Measurements from ENCODE around the gene RPL21. TPM values are rescaled to one million over a fixed set of nuclear protein-coding genes. Genes with fewer than 3 reads are reported as not detected.

Gene RPL21
- polyA plus RNA-seq, 1 donor (not counting 4 experiments of a cell fraction or from before 2014, with no cell fraction given) = 1,751 TPM

- no peak overlapping the region for H2AFZ ChIP-seq (ENCODE audit: control insufficient read depth, low read length)
- H3K4me1 ChIP-seq (ENCODE audit: control insufficient read depth, extremely low read depth, insufficient read depth, low read length) = peaks cover 2% of the 10 kb centered on the region
- no peak overlapping the region for H3K27ac ChIP-seq (ENCODE audit: control insufficient read depth, insufficient read depth, low read length)
- dilution Hi-C loops (cut with MboI; ENCODE audit: extremely low pct_ligation_motif_present, low sequenced_read_pairs) = no loop called here
- TF ChIP-seq, protein P1, sequence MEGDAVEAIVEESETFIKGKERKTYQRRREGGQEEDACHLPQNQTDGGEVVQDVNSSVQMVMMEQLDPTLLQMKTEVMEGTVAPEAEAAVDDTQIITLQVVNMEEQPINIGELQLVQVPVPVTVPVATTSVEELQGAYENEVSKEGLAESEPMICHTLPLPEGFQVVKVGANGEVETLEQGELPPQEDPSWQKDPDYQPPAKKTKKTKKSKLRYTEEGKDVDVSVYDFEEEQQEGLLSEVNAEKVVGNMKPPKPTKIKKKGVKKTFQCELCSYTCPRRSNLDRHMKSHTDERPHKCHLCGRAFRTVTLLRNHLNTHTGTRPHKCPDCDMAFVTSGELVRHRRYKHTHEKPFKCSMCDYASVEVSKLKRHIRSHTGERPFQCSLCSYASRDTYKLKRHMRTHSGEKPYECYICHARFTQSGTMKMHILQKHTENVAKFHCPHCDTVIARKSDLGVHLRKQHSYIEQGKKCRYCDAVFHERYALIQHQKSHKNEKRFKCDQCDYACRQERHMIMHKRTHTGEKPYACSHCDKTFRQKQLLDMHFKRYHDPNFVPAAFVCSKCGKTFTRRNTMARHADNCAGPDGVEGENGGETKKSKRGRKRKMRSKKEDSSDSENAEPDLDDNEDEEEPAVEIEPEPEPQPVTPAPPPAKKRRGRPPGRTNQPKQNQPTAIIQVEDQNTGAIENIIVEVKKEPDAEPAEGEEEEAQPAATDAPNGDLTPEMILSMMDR (optimal IDR thresholded peaks at IDR 0.05 in 1 of 3, IDR thresholded peaks at IDR 0.05 in 1 of 3, conservative IDR thresholded peaks at IDR 0.05 in 1 of 3; ENCODE audit: extremely low read depth in 1 of 3, insufficient read depth in 2 of 3, low read length in 3 of 3) = no peak
- no peak for TF ChIP-seq EZH2 (IDR thresholded peaks at IDR 0.05; ENCODE audit: low read length)
- no peak overlapping the region for H3K4me3 ChIP-seq (ENCODE audit: control insufficient read depth in 2 of 3, extremely low read depth in 1 of 3, insufficient read depth in 2 of 3, low read depth in 1 of 3, low read length in 3 of 3)
- no peaks in the 10 kb centered on the region for H3K36me3 ChIP-seq (ENCODE audit: control insufficient read depth in 2 of 2, extremely low read depth in 1 of 2, insufficient read depth in 2 of 2, low read length in 2 of 2)
- H3K9me3 ChIP-seq (ENCODE audit: control insufficient read depth, low read depth, low read length) = no peaks in the 10 kb centered on the region
- no peak for DNase-seq (ENCODE audit: low read depth, low spot score)
- no peaks in the 10 kb centered on the region for H3K27me3 ChIP-seq (ENCODE audit: control insufficient read depth, extremely low read depth, insufficient read depth, low read length)
- no peaks in the 10 kb centered on the region for H3K79me2 ChIP-seq (ENCODE audit: control insufficient read depth, insufficient read depth, low read length)
- H3K9ac ChIP-seq (ENCODE audit: control insufficient read depth, extremely low read depth, insufficient read depth, low read length) = no peak overlapping the region
- H3K4me2 ChIP-seq (ENCODE audit: control insufficient read depth, extremely low read depth, insufficient read depth, low read depth, low read length) = no peak overlapping the region
- H3K9me1 ChIP-seq (ENCODE audit: control insufficient read depth, extremely low read depth, insufficient read depth, low read length) = no peaks in the 10 kb centered on the region
- FAIRE-seq = no peak
- H4K20me1 ChIP-seq (ENCODE audit: control insufficient read depth, extremely low read depth, insufficient read depth, low read length) = no peaks in the 10 kb centered on the region
Observed at GRCh38 chr13:27304099-27304498, 52.7 kb downstream of the RPL21 start.

- Histone ChIP-seq H3K36me3 (ENCODE audit: control insufficient read depth in 2 of 2, extremely low read depth in 1 of 2, insufficient read depth in 2 of 2, low read length in 2 of 2) (no peaks in the 10 kb centered on the region), H3K4me2 (ENCODE audit: control insufficient read depth, extremely low read depth, insufficient read depth, low read depth, low read length) (no peak overlapping the region), H3K9me3 (ENCODE audit: control insufficient read depth, low read depth, low read length) (no peaks in the 10 kb centered on the region), H3K27ac (ENCODE audit: control insufficient read depth, insufficient read depth, low read length) (no peak overlapping the region), H2AFZ (ENCODE audit: control insufficient read depth, low read length) (no peak overlapping the region), H4K20me1 (ENCODE audit: control insufficient read depth, extremely low read depth, insufficient read depth, low read length) (no peaks in the 10 kb centered on the region), H3K4me1 (ENCODE audit: control insufficient read depth, extremely low read depth, insufficient read depth, low read length) (peaks cover 6% of the 10 kb centered on the region), H3K27me3 (ENCODE audit: control insufficient read depth, extremely low read depth, insufficient read depth, low read length) (no peaks in the 10 kb centered on the region), H3K79me2 (ENCODE audit: control insufficient read depth, insufficient read depth, low read length) (no peaks in the 10 kb centered on the region), H3K9me1 (ENCODE audit: control insufficient read depth, extremely low read depth, insufficient read depth, low read length) (no peaks in the 10 kb centered on the region), H3K9ac (ENCODE audit: control insufficient read depth, extremely low read depth, insufficient read depth, low read length) (no peak overlapping the region), H3K4me3 (ENCODE audit: control insufficient read depth in 2 of 3, extremely low read depth in 1 of 3, insufficient read depth in 2 of 3, low read depth in 1 of 3, low read length in 3 of 3) (no peak overlapping the region)
- dilution Hi-C loops (cut with MboI; ENCODE audit: extremely low pct_ligation_motif_present, low sequenced_read_pairs) = no loop called here
- TF ChIP-seq, protein P1 (optimal IDR thresholded peaks at IDR 0.05 in 1 of 3, IDR thresholded peaks at IDR 0.05 in 1 of 3, conservative IDR thresholded peaks at IDR 0.05 in 1 of 3; ENCODE audit: extremely low read depth in 1 of 3, insufficient read depth in 2 of 3, low read length in 3 of 3) = no peak
- no peak for TF ChIP-seq EZH2 (IDR thresholded peaks at IDR 0.05; ENCODE audit: low read length)
- FAIRE-seq (no peak), DNase-seq (ENCODE audit: low read depth, low spot score) (no peak)
Observed at GRCh38 chr13:27304611-27305010, 53.3 kb downstream of the RPL21 start.

Small RNA genes lying within 50 kb of the gene (small RNA-seq; reads per million reads assigned to genes)
- gene SNORA27 (ENCODE audit: insufficient read length in 3 of 3, low read depth in 3 of 3, low replicate concordance in 1 of 3) (0 reads per million in 3 experiments), gene SNORD102 (ENCODE audit: insufficient read length in 3 of 3, low read depth in 3 of 3, low replicate concordance in 1 of 3) (0 reads per million in 3 experiments)

Other genes starting within 250 kb of the RPL21 start
- gene USP12, start 79.7 kb upstream of the RPL21 start, polyA plus RNA-seq = 9.7 to 20.7 TPM (median 11.2 TPM) in 3 replicates
- gene RASL11A, start 19.3 kb downstream of the RPL21 start, polyA plus RNA-seq = 0.87 to 1.5 TPM (median 1.1 TPM) in 3 replicates
- 41.5 to 97.8 TPM (median 95.5 TPM) in 3 replicates for gene GTF3A, start 173.1 kb downstream of the RPL21 start, polyA plus RNA-seq
- 41.4 to 58.0 TPM (median 56.1 TPM) in 3 replicates for gene MTIF3, start 199.0 kb downstream of the RPL21 start, polyA plus RNA-seq